Stimulated activated naive CD8-positive, alpha-beta T cell treated with anti-CD3 and anti-CD28 coated beads, Interleukin-15, amount 100 ng/mL, for 72 hours (primary cell): ENCODE data around the gene NRXN2.
A peak's percentile ranks its signal among the peaks of the same experiment; 100 is the strongest.
"Not testable (repeated sequence)": the region's sequence is repeated elsewhere in the genome, so short reads cannot be mapped to it uniquely, and the experiment has no call there.

Experiments
- ATAC-seq: fragments of 150-1000 bp; cut with Tn5 transposase; 2 replicates; pipeline ENCODE4 v1.10.0; 2021; ENCODE audit warnings: mild to moderate bottlenecking, moderate library complexity
- DNase-seq, 2 donors: peaks; one replicate each; pipeline ENCODE4 v3.0.0; 2021 to 2022
- H3K27ac Mint-ChIP-seq, 2 donors: one replicate each; pipeline ENCODE4 v1.8.0; 2022; ENCODE audit warnings: mild to moderate bottlenecking in 2 of 2, mixed read lengths in 2 of 2, moderate library complexity in 2 of 2
- H3K27me3 Mint-ChIP-seq: one replicate; pipeline ENCODE4 v1.8.0; 2022; ENCODE audit warnings: mixed read lengths
- H3K4me1 Mint-ChIP-seq: one replicate; pipeline ENCODE4 v1.8.0; 2022; ENCODE audit warnings: mild to moderate bottlenecking, mixed read lengths
- H3K4me3 Mint-ChIP-seq, 2 donors: one replicate each; pipeline ENCODE4 v1.8.0; 2022; ENCODE audit warnings: mild to moderate bottlenecking in 2 of 2, mixed read lengths in 2 of 2, moderate library complexity in 1 of 2
- H3K9me3 Mint-ChIP-seq, 2 donors: one replicate each; pipeline ENCODE4 v1.8.0; 2022; ENCODE audit warnings: mixed read lengths in 2 of 2

Gene NRXN2

DNA sequence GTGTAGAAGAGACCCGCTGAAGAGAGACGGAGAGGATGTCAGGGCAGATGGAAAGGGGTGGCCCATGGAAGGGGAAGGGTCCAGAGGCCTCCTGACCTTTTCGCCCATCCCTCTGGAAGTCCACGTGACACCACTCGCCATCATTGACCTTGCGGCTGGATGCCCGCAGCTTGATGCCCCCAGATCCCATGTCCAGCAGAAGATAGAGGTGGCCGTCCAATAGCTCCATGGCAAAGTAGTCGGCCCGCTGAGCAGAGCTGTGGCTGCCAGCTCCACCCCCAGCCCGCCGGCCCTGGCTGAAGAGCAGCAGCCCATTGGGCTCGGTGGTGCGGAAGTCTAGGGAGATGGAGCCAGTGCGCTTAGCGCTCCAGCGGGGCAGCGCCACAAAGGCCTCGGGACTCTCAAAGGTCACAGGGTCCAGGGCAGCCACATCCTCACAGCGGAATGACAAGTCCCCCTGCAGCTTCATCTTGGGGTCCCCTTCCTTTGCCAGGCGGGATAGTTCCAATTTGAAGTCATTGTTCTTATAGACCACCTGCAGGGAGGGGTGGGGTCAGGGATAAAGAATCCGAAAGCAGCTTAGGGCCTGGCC lies 55.7 kb downstream of the NRXN2 start:
- peaks cover 33% of the 10 kb centered on the region for H3K27me3 Mint-ChIP-seq
- H3K4me3 Mint-ChIP-seq = no peak overlapping the region
- H3K4me1 Mint-ChIP-seq = no peaks in the 10 kb centered on the region
- H3K9me3 Mint-ChIP-seq = no peaks in the 10 kb centered on the region
- no peak for DNase-seq
- ATAC-seq = no peak
- H3K27ac Mint-ChIP-seq = no peak overlapping the region

DNA sequence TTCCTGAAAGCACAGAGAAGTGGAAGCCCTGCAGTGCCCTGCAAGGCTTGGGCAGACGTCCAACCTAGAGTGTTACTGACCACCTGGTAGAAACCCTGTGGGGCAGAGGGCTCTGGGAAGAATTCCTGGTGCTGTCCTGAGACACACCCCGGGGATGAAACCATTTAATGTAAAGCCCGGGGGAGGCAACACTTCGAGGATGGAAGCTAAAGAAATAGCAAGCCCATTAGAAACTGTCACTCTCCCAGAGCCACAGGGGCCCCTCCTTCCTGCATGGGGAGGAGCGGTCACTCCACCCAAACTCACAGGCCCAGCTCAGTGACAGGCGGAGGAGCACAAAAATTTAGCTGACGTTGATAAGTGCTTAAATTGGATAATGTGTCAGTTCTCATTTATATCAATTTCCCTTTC lies 57.6 kb downstream of the NRXN2 start:
- Mint-ChIP-seq H3K27me3 (peaks cover 18% of the 10 kb centered on the region), H3K27ac (no peak overlapping the region), H3K4me3 (no peak overlapping the region), H3K9me3 (no peaks in the 10 kb centered on the region), H3K4me1 (no peaks in the 10 kb centered on the region)
- ATAC-seq (no peak), DNase-seq (no peak)

DNA sequence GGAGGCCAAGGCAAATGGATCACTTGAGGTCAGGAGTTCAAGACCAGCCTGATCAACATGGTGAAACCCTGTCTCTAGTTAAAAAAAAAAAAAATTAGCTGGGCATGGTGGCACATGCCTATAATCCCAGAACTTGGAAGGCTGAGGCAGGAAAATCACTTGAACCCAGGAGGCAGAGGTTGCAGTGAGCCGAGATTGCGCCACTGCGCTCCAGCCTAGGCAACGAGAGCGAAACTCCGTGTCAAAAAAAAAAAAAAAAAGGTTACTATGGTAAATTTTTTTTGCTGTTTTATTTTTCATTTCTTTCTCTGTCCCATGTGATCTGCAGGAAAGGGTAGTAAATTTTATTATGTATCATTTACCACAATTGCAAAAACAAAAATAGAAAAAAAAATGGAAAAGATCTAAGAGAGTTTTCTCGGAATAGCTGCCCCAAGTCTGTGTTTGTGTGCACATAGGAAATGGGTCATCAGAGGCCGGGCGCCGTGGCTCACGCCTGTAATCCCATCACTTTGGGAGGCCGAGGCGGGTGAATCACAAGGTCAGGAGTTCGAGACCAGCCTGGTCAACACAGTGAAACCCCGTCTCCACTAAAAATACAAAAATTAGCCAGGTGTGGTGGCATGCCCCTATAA lies 58.6 kb downstream of the NRXN2 start:
- Mint-ChIP-seq H3K27me3 (peaks cover 11% of the 10 kb centered on the region), H3K27ac (peak overlapping the region in 1 of 2 donors; percentile 51)
- not testable (repeated sequence) for H3K4me1 Mint-ChIP-seq, H3K9me3 Mint-ChIP-seq, H3K4me3 Mint-ChIP-seq, DNase-seq, ATAC-seq

DNA sequence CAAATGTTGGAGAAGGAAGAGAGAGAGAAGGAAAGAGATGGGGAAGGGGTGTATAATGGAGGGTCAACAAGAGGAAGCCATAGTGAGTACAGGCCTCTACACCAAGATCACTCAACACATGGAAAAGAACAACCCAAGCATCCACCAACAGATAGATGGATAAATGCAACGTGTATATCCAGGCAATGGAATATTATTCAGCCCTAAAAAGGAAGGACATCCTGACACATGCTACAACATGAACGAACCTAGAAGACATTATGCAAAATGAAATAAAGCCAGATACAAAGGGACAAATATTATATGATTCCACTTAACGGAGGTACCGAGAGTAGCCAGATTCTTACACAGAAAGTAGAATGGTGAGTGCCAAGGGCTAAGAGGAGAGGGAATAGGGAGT lies 59.3 kb downstream of the NRXN2 start:
- peak overlapping the region in 1 of 2 donors; percentile 51 for H3K27ac Mint-ChIP-seq
- H3K4me3 Mint-ChIP-seq = no peak overlapping the region
- no peaks in the 10 kb centered on the region for H3K9me3 Mint-ChIP-seq
- H3K4me1 Mint-ChIP-seq = no peaks in the 10 kb centered on the region
- DNase-seq (no peak), ATAC-seq (no peak)
- peaks cover 7% of the 10 kb centered on the region for H3K27me3 Mint-ChIP-seq

DNA sequence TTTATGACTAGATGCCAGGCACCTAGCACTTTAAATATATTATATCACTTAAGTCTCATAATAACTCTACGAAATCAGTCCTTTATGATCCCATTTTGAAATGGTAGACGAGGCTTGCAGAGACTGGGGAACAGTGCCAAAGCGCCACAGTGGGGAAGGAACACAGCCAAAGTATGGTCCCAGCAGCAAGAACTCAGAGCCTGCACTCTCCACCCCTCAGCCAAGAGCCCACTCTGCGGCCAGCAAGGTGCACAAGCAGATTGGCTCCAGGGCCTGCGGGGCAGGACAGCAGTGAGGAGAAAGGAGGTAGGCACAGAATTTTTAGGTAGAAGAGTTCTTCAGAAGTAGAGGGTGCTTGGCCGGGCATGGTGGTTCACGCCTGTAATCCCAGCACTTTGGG lies 61.4 kb downstream of the NRXN2 start:
- peak overlapping the region in 1 of 2 donors; percentile 75 for H3K27ac Mint-ChIP-seq
- no peak for DNase-seq
- H3K4me1 Mint-ChIP-seq = no peaks in the 10 kb centered on the region
- no peak overlapping the region for H3K4me3 Mint-ChIP-seq
- H3K27me3 Mint-ChIP-seq = no peaks in the 10 kb centered on the region
- no peaks in the 10 kb centered on the region for H3K9me3 Mint-ChIP-seq
- no peak for ATAC-seq

DNA sequence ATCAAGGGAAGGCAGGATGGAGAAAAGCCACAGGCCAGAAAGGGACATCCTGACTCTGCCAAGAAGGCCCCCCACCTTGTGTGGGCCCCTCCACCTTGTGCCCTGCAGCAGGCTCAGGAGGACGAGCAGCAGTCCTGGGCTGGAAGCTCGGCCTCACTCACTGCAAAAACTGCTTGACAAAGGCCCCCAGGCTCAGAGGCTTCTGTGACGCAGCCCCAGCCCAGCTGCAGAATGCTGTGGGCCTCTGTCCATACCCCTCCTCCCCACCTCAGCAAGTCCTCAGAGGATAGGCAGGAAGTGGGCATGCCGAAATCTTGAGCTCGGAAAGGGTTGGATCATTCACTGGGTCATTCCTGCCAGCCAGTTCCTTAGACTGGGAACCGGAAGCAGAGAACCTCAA lies 61.9 kb downstream of the NRXN2 start:
- Mint-ChIP-seq H3K27ac (no peak overlapping the region), H3K27me3 (no peaks in the 10 kb centered on the region), H3K4me1 (no peaks in the 10 kb centered on the region), H3K9me3 (no peaks in the 10 kb centered on the region), H3K4me3 (no peak overlapping the region)
- ATAC-seq (no peak), DNase-seq (no peak)

DNA sequence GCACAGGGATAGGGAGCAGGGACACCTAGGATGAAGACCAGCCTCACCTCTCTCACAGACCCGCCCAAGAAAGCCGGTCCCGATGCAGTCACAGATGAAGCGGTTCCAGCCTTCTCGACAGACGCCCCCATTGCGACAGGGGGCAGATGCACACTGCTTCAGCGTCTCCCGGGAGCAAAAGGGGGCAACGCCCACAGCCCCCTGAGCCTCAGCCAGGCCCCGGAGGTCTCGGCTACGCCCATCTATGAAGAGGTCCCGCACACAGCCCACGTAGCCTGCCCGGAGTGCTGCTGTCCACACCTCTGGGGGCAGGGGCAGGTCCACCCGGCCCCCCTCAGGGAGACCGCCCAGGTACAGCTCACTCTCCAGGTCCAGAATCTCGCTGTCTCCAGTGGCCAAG lies 62.3 kb downstream of the NRXN2 start:
- Mint-ChIP-seq H3K4me3 (no peak overlapping the region), H3K27ac (peak overlapping the region in 1 of 2 donors; percentile 17), H3K27me3 (no peaks in the 10 kb centered on the region), H3K9me3 (no peaks in the 10 kb centered on the region), H3K4me1 (no peaks in the 10 kb centered on the region)
- no peak for ATAC-seq
- DNase-seq = no peak

DNA sequence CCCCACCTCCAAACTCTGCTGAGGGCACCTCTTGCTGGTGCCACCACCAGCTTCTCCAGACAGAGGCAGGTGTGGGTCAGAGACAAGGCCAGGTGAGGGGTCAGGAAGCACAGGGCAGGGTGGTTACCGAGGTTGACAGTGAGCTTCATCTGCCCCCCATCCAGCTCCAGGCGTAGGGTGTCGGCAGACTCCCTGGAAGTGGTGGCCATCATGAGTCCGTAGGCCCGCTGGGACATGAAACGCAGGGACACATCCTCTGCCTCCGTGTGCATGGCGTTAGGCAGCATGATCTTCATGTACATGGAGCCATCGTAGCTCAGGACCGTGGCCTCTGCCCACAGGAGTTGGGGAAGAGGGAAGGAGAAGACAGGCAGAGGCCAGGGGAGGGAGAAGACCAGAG lies 62.8 kb downstream of the NRXN2 start:
- H3K27me3 Mint-ChIP-seq = no peaks in the 10 kb centered on the region
- no peak for DNase-seq
- H3K9me3 Mint-ChIP-seq = no peaks in the 10 kb centered on the region
- H3K4me3 Mint-ChIP-seq = no peak overlapping the region
- ATAC-seq = no peak
- H3K4me1 Mint-ChIP-seq = no peaks in the 10 kb centered on the region
- H3K27ac Mint-ChIP-seq = peak overlapping the region in 1 of 2 donors; percentile 17

DNA sequence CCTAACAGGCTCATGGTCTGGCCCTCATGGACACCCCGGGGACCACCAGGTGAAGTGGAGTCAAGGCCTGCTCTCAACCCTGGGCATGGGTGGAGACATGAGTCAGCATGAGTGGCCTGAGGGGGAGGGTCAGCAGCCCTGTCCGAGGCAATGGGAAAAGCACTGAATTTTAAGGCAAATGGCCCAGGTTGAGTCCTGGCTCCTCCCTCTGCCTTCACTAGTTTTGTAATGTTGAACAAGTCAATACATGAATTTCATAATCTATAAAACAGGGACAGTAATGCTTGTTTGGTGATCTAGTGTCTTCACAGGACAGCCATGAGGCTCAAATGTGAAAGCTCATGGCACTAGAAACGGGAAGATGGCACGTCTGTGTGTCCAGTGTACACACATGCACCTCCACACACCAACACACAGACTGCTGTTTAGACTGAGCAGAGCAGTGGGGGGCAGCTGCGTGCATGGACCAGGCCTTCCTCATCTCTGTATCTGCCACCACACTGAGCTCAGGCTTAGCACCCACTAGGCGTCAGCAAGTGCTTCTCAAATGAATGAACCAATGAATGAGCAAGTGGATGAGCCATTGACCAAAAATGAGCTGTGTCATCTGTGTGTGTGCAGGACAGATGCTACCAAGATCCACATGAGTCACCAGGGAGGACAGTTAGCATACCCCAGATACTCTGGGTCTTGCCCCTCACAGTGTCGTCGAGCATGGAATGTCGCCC lies 63.4 kb downstream of the NRXN2 start:
- Mint-ChIP-seq H3K4me1 (no peaks in the 10 kb centered on the region), H3K9me3 (no peaks in the 10 kb centered on the region), H3K4me3 (no peak overlapping the region), H3K27me3 (no peaks in the 10 kb centered on the region), H3K27ac (peak overlapping the region in 1 of 2 donors; percentile 9)
- ATAC-seq (no peak), DNase-seq (no peak)

DNA sequence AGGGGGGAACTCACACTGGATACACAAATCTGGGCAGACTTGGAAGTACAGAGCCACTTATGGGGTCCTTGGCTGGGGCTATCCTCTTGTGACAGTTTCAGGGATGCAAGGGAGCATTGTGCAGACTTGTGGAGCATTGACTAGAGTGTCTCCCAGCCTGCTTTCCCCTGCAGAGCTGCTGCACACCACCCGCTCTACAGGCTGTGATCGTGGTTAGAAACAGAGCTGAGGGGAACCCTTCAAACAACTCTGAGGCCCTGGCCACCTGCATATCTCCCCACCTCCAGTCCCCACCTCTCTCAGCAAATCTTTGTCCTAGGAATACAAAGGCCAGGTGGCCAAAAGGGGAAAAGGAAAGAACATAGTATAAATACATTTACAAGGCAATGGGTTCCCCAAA lies 64.7 kb downstream of the NRXN2 start:
- H3K4me1 Mint-ChIP-seq = peaks cover 2% of the 10 kb centered on the region
- H3K4me3 Mint-ChIP-seq = no peak overlapping the region
- H3K27ac Mint-ChIP-seq = no peak overlapping the region
- H3K27me3 Mint-ChIP-seq = no peaks in the 10 kb centered on the region
- DNase-seq (no peak), ATAC-seq (no peak)
- H3K9me3 Mint-ChIP-seq = no peaks in the 10 kb centered on the region

DNA sequence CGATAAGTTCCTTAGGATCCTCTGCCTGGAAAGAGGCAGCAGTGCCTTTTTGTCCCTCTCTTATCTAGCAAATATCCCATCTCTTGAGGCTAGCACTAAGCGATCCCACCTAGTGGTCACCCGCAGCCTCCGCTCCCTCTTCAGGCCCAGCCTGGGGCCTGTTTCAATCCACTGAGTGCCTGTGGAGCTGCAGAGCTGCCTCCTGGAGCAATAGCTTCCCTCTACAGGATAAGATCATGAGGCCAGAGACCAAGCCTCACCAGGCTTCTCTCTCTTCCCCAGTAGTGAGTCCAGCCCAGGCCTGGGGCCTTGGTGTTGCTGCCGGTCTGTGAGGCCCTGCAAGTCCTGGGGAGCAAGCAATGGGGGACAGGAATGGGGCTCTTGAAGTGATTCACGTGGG lies 66.1 kb downstream of the NRXN2 start:
- DNase-seq (no peak), ATAC-seq (no peak)
- Mint-ChIP-seq H3K4me3 (no peak overlapping the region), H3K9me3 (no peaks in the 10 kb centered on the region), H3K4me1 (peaks cover 7% of the 10 kb centered on the region), H3K27ac (no peak overlapping the region), H3K27me3 (no peaks in the 10 kb centered on the region)

DNA sequence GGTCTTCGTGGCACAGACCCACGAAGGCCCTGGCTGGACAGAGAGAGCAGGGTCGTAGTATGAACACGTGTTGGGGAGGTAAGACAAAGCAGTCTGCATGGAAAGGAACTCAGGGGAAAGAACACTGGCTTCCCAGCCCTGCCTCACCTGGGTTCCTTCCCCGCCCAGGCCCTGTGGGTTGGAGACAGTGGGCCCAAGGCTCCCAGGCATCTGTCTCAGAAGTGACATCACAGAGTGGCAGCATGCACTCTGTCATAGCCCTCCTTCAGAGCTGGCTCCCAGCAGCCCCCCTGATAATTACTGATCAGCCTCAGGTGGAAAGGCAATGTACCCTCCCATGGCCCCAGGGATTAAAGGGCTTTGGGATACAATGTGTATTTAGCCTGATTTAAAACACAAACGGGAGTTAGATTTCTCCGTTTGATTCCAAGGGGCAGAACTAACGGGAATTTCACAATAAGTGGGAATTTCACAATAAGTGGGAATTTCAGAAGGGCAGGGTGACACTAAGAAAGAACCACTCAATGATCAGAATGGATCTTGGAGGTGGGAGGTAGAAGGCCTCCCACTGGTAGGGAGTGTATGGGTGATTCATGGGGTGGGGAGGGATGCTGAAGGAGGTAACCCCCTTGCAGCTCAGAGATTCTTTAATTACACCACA lies 66.9 kb downstream of the NRXN2 start:
- Mint-ChIP-seq H3K27me3 (peaks cover under 1% of the 10 kb centered on the region), H3K9me3 (no peaks in the 10 kb centered on the region), H3K4me1 (peaks cover 7% of the 10 kb centered on the region), H3K27ac (no peak overlapping the region), H3K4me3 (no peak overlapping the region)
- no peak for DNase-seq
- no peak for ATAC-seq

DNA sequence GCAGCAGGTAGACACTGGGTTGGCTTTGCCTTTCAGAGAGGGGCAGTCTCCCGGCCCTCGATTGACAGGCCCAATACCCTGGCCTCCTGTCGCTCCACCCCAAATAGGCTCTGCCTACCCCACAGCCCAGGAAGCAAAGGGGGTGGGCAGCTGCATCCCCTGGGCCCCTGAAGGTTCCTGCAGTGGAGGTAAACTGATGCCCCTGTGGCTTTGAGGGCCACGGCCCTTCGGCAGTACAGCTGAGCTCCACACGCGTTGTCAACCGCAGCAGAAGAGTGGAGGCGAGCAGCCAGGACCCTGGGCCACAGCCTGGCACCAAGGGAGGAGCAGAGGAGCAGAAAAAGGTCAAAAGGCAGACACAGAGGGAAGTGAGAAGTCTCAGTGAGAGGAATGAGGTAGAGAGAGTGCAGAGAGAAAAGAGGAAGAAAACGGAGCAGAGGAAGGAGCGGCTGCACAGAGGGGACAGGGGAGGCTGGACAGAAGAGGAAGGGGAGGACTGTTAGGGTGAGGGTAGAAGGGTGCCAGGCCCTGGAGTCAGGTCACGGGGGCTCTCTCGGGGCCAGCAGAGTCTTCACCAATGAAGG lies 67.9 kb downstream of the NRXN2 start:
- ATAC-seq (no peak), DNase-seq (no peak)
- Mint-ChIP-seq H3K27me3 (peaks cover 11% of the 10 kb centered on the region), H3K4me3 (no peak overlapping the region), H3K27ac (no peak overlapping the region), H3K4me1 (peaks cover 7% of the 10 kb centered on the region), H3K9me3 (no peaks in the 10 kb centered on the region)

DNA sequence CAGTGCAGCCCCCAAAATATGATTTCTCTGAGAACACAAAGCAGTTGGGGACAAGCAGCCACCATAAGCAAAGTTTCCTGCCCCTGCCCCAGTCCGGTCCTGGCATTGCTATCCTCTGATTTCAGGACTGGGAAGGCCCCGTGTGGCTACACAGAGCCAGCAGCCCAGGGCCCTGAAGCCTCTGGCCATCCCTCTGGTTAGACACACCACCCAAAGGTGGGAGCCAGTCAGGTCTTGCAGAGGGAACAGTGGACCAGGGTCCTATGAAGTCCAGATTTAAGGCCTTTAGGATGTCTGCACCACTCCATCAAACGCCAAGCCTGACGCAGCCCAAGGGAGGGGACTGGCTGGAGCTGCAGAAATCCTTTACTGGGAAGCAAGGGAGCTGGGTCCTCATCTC lies 68.6 kb downstream of the NRXN2 start:
- Mint-ChIP-seq H3K4me3 (no peak overlapping the region), H3K9me3 (no peaks in the 10 kb centered on the region), H3K4me1 (peaks cover 7% of the 10 kb centered on the region), H3K27ac (no peak overlapping the region), H3K27me3 (peaks cover 12% of the 10 kb centered on the region)
- no peak for DNase-seq
- ATAC-seq = no peak

DNA sequence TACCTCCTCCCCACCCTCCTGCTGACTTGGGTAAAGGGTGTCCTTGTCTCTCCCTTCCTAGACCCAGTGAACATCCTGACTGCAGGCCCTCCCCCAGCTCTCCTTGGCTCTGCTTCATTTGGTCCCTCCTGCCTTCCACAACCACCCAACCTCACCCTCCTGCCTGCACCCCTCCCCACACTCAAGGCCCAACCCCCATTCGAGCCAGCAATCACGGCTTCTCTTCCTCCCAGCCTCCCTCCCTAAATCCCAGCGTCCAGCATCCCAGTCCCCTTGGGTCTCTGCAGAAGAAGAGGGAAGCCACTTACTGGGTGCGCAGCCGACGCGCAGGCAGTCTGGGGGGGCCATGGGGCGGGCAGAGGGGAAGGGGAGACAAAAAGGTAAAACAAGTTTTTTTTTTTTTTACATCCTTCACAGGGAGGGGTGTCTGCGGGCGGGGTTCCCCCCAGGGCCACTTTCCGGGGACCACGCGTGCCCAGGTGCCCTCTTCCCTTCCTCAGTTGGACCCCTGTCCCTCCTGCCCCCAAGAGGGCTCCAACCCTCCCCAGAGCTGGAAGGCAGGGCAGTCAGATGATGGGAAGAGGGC lies 69.5 kb downstream of the NRXN2 start:
- H3K9me3 Mint-ChIP-seq = no peaks in the 10 kb centered on the region
- DNase-seq = no peak
- H3K4me1 Mint-ChIP-seq = peaks cover 7% of the 10 kb centered on the region
- no peak for ATAC-seq
- no peak overlapping the region for H3K4me3 Mint-ChIP-seq
- peaks cover 22% of the 10 kb centered on the region for H3K27me3 Mint-ChIP-seq
- peak overlapping the region in 1 of 2 donors; percentile 39 for H3K27ac Mint-ChIP-seq
